Esophagus muscularis mucosa (tissue), 4 donors: Measurements from ENCODE around the gene NIT2. TPM values are rescaled to one million over a fixed set of nuclear protein-coding genes. Genes with fewer than 3 reads are reported as not detected.

Source experiments
- DNase-seq: peaks from one replicate; pipeline ENCODE4 v3.0.0-alpha.2; 2017; ENCODE audit errors: extremely low spot score
- H3K27ac ChIP-seq, 4 donors: fragments of 200-600 bp; sonication (generic); replicated peaks in 1 of 4; 1 replicate in 3 of 4; 2 replicates in 1 of 4; pipeline ENCODE4 v1.5.1; 2016 to 2019; ENCODE audit warnings: mild to moderate bottlenecking in 1 of 4
- H3K27me3 ChIP-seq, 4 donors: fragments of 200-600 bp; sonication (generic); one replicate each; pipeline versions ENCODE4 v1.5.1 to v1.6.0; 2016 to 2019
- H3K36me3 ChIP-seq, 4 donors: fragments of 200-600 bp; sonication (generic); one replicate each; pipeline ENCODE4 v1.5.1; 2016 to 2019
- H3K4me1 ChIP-seq, 4 donors: fragments of 200-600 bp; sonication (generic); one replicate each; pipeline ENCODE4 v1.5.1; 2016 to 2019
- H3K4me3 ChIP-seq, 4 donors: fragments of 200-600 bp; sonication (generic); 1 replicate in 2 of 4; 2 replicates in 2 of 4; pipeline ENCODE4 v1.5.1; 2016 to 2019; ENCODE audit warnings: mild to moderate bottlenecking in 4 of 4, moderate library complexity in 1 of 4
- H3K9me3 ChIP-seq, 4 donors: fragments of 200-600 bp; sonication (generic); 1 replicate in 3 of 4; 2 replicates in 1 of 4; pipeline ENCODE4 v1.5.1; 2016 to 2019
- CTCF ChIP-seq, 3 experiments: fragments of 200-600 bp in 2 of 3; fragments of 450-650 bp in 1 of 3; sonication (generic) in 2 of 3; IDR thresholded peaks; one replicate each; pipeline ENCODE4 v1.5.1; 2017 to 2019; ENCODE audit warnings: antibody characterized with exemption in 3 of 3, mild to moderate bottlenecking in 2 of 3, moderate library complexity in 1 of 3
- EP300 ChIP-seq: sonication (generic); formaldehyde crosslinking; IDR thresholded peaks from one replicate; pipeline ENCODE4 v1.6.1; 2017; ENCODE audit warnings: antibody characterized with exemption
- POLR2A ChIP-seq: fragments of 450-650 bp; IDR thresholded peaks from one replicate; pipeline ENCODE4 v1.6.1; 2017; ENCODE audit warnings: antibody characterized with exemption, moderate library complexity, mild to moderate bottlenecking, low read depth
- POLR2AphosphoS5 ChIP-seq, 2 donors: sonication (generic); formaldehyde crosslinking; IDR thresholded peaks; one replicate each; pipeline ENCODE4 v1.6.1; 2017; ENCODE audit warnings: antibody characterized with exemption in 2 of 2
- WGBS: methylation state at CpG from one replicate; pipeline ENCODE4 v1.1.5; 2018; 5-methylcytosine and 5-hydroxymethylcytosine counted together
- intact Hi-C: fragments of 100-400 bp; cut with DNase I; formaldehyde crosslinking; loops from one replicate; pipeline ENCODE4 v1.15.1; 2023
- total RNA-seq, 4 donors: library from RNA; depleted of rRNA; stranded (reverse); fragments of >200 nt; gene quantifications; one replicate each; pipeline versions ENCODE4 v1.1.0 to v1.2.1, GENCODE V29; 2016

Gene NIT2
- total RNA-seq, 4 donors from 2014 or later: 15.6 to 34.1 (median 18.5) TPM

DNA sequence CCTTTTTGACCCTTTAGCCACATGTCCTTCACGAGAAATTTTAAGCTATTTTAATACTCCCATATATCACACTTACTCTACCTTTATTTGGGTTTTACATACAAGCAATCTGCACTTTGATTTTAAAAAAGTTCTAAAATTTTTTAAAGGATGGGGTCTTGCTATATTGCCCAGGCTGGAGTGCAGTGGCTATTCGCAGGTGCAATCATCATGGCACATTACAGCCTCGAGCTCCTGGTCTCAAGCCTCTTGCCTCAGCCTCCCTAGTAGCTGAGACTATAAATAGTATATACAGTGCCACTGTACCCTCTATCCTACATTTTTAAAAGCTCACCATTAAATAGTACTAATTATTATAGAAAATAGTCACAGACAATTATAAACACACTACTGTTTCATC lies 29.9 kb downstream of the NIT2 start:
- H3K4me3 ChIP-seq: no peak overlapping the region
- intact Hi-C loops: no loop called here
- no peak for TF ChIP-seq POLR2A
- TF ChIP-seq CTCF (IDR thresholded peaks at IDR 0.05): no peak
- no peak for TF ChIP-seq EP300
- no peak for TF ChIP-seq POLR2AphosphoS5 (IDR thresholded peaks at IDR 0.05)
- peaks cover 0 to 4% (median 0%) of the 10 kb centered on the region in 4 donors for H3K9me3 ChIP-seq
- no peak overlapping the region for H3K27ac ChIP-seq
- H3K4me1 ChIP-seq: peaks cover 0 to 6% (median 2%) of the 10 kb centered on the region in 4 donors
- no peaks in the 10 kb centered on the region for H3K27me3 ChIP-seq
- 99% methylated on average over 3 of the region's 3 CpGs for WGBS
- H3K36me3 ChIP-seq: peaks cover 7 to 96% (median 64%) of the 10 kb centered on the region in 4 donors
- no peak for DNase-seq

DNA sequence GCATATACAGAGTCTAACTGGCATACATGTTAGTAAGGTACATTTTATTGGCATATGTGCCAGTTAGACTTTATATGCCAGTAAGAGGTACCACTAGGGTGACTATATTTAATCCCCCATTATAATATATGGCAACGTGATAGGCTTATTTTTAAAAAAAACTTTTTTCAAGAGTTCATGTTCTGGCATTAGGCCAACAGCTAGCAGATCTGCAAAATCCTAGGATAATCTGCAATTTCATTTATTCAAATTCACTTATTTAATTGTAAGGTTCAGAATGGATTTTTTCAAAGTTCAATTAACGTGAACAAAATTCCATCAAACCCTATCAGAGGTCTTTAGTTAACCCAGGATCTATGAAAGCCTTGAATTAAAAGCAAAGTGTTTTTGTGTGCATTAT lies 31.9 kb downstream of the NIT2 start:
- intact Hi-C loops: no loop called here
- H3K36me3 ChIP-seq: peaks cover 8 to 91% (median 76%) of the 10 kb centered on the region in 4 donors

DNA sequence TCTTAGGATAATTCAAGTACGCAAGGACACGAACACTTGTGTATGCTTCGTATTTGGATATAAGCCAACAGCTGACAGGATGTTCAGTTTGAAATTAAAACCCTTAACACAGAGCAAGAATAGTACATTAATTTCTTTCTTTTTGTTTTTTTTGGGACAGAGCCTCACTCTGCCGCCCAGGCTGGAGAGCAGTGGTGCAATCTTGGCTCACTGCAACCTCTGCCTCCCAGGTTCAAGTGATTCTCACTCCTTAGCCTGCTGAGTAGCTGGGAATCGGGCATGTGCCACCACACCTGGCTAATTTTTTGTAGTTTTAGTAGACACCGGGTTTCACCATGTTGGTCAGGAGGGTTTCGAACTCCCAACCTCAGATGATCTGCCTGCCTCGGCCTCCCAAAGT lies 33.9 kb downstream of the NIT2 start:
- TF ChIP-seq EP300: no peak
- TF ChIP-seq POLR2AphosphoS5 (IDR thresholded peaks at IDR 0.05): no peak
- no peak for TF ChIP-seq CTCF (IDR thresholded peaks at IDR 0.05)
- no peak for TF ChIP-seq POLR2A
- no peaks in the 10 kb centered on the region for H3K27me3 ChIP-seq
- H3K27ac ChIP-seq: no peak overlapping the region
- no peaks in the 10 kb centered on the region for H3K9me3 ChIP-seq
- peaks cover 25 to 93% (median 79%) of the 10 kb centered on the region in 4 donors for H3K36me3 ChIP-seq
- no peak overlapping the region for H3K4me3 ChIP-seq
- no peak for DNase-seq
- WGBS: 68% methylated on average over 8 of the region's 8 CpGs
- peaks cover 0 to 6% (median 2%) of the 10 kb centered on the region in 4 donors for H3K4me1 ChIP-seq
- intact Hi-C loops: no loop called here

More for the DNA sequence above, 31.9 kb downstream of the NIT2 start:
- H3K27ac ChIP-seq: no peak overlapping the region
- no peak overlapping the region for H3K4me3 ChIP-seq
- H3K9me3 ChIP-seq: peaks cover 0 to 4% (median 0%) of the 10 kb centered on the region in 4 donors
- WGBS: 67% methylated on average over 2 of the region's 2 CpGs
- H3K27me3 ChIP-seq: no peaks in the 10 kb centered on the region
- TF ChIP-seq POLR2A (no peak), POLR2AphosphoS5 (IDR thresholded peaks at IDR 0.05) (no peak), EP300 (no peak), CTCF (IDR thresholded peaks at IDR 0.05) (no peak)
- DNase-seq: no peak
- peaks cover 0 to 6% (median 2%) of the 10 kb centered on the region in 4 donors for H3K4me1 ChIP-seq

- H3K36me3 ChIP-seq: peaks cover 21 to 89% (median 69%) of the 10 kb centered on the region in 4 donors
- DNase-seq: no peak
- 89% methylated on average over 1 of the region's 1 CpG for WGBS
Observed at GRCh38 chr3:100370756-100371155, 36.2 kb downstream of the NIT2 start.

More at GRCh38 chr3:100370756-100371155, 36.2 kb downstream of the NIT2 start:
- TF ChIP-seq POLR2A (no peak), EP300 (no peak), POLR2AphosphoS5 (IDR thresholded peaks at IDR 0.05) (no peak), CTCF (IDR thresholded peaks at IDR 0.05) (no peak)
- intact Hi-C loops: no loop called here
- Histone ChIP-seq H3K27me3 (no peaks in the 10 kb centered on the region), H3K4me1 (peaks cover 0 to 6% (median 2%) of the 10 kb centered on the region in 4 donors), H3K9me3 (no peaks in the 10 kb centered on the region), H3K4me3 (no peak overlapping the region), H3K27ac (no peak overlapping the region)
